HEK293T (cell line): Measurements from ENCODE around the gene ME3.

Source experiments
- ELF4 ChIP-seq: fragments of 450-650 bp; IDR thresholded peaks from 2 replicates; pipeline ENCODE4 v1.6.1; 2017; ENCODE audit warnings: antibody characterized with exemption
- FOXA1 ChIP-seq: fragments of 450-650 bp; IDR thresholded peaks from 2 replicates; pipeline ENCODE4 v1.6.1; 2016; ENCODE audit warnings: mild to moderate bottlenecking
- FOXM1 ChIP-seq: fragments of 450-650 bp; IDR thresholded peaks from 2 replicates; pipeline ENCODE4 v1.6.1; 2017; ENCODE audit warnings: mild to moderate bottlenecking, borderline replicate concordance
- HDGF ChIP-seq: fragments of 450-650 bp; IDR thresholded peaks from 2 replicates; pipeline ENCODE4 v1.6.1; 2017; ENCODE audit warnings: antibody characterized with exemption, borderline replicate concordance
- PKNOX1 ChIP-seq: fragments of 450-650 bp; IDR thresholded peaks from 2 replicates; pipeline ENCODE4 v1.6.1; 2016
- SP1 ChIP-seq: fragments of 450-650 bp; IDR thresholded peaks from 2 replicates; pipeline ENCODE4 v1.6.1; 2017
- SUZ12 ChIP-seq: fragments of 450-650 bp; IDR thresholded peaks from 2 replicates; pipeline ENCODE4 v1.6.1; 2016; ENCODE audit warnings: mild to moderate bottlenecking
- ZNF384 ChIP-seq: fragments of 450-650 bp; IDR thresholded peaks from 2 replicates; pipeline ENCODE4 v1.6.1; 2016

GRCh38 chr11:86615487-86615886, 56.9 kb downstream of the ME3 start:
- TF ChIP-seq HDGF: no peak
- TF ChIP-seq ZNF384: no peak
- TF ChIP-seq SUZ12: no peak
- no peak for TF ChIP-seq SP1
- no peak for TF ChIP-seq FOXM1
- no peak for TF ChIP-seq ELF4
- no peak for TF ChIP-seq FOXA1
- TF ChIP-seq PKNOX1: no peak
